ENCODE measurements around the gene ALDH16A1.

Gene ALDH16A1

DNA sequence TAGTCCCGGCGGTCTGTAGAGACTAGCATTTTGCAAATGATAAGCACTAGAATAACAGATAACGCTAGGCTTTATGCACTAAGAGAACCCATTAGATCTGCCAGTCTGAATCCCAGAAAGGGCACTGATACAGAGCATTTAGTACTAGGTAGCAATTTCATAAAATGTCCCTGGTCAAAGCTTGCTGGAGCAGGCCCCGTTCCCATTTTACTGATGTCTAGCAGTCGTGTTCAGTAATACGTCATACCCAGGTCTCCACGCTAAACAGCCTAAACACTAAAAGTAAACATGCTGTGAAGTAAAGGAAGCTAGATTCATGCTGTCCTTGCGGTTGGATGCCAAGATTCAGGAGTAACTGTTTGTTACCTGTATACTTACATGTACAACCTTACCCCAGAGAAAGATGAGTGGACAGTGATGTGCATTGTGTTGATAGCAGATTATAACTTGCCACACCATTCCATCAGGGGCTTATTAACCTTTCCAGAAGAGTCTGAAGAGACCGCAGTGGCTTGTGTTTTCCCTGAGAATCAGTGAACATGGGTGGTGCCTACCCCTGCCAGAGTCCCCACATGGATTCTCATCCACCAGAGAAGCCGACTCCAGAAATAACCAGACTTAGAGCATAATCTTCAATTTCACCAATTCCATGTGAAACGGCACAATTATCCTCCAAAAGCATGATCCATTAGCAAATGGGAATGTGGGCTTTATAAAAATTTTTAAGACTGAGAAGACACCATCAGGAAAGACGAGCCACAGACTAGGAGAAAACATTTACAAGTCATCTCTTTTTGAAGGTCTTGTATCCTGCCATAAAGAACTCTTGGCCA, 39.8 kb downstream of the ALDH16A1 start:
- Histone ChIP-seq H3K36me3 (ENCODE audit: control insufficient read depth, low read length) (peaks cover 71% of the 10 kb centered on the region), H3K4me3 (ENCODE audit: low read length) (no peak overlapping the region), H4K20me1 (ENCODE audit: control insufficient read depth, insufficient read depth, low read depth, low read length) (peaks cover 32% of the 10 kb centered on the region), H3K9me2 (replicated peaks; ENCODE audit: control insufficient read depth, low read length) (no peaks in the 10 kb centered on the region), H3K4me1 (ENCODE audit: control insufficient read depth, low read length) (peaks cover 69% of the 10 kb centered on the region), H3K4me2 (ENCODE audit: low read length) (peak overlapping the region; percentile 31), H3K27ac (ENCODE audit: low read depth, low read length) (peak overlapping the region; percentile 81), H3F3A (ENCODE audit: control insufficient read depth, insufficient read depth) (peaks cover 81% of the 10 kb centered on the region), H3K79me2 (ENCODE audit: control insufficient read depth, low read length) (peaks cover 52% of the 10 kb centered on the region), H3K27me3 (ENCODE audit: control insufficient read depth, low read length) (no peaks in the 10 kb centered on the region), H3K9me3 (ENCODE audit: control insufficient read depth, insufficient read depth, low read length) (no peaks in the 10 kb centered on the region)
- TF ChIP-seq, protein P1, sequence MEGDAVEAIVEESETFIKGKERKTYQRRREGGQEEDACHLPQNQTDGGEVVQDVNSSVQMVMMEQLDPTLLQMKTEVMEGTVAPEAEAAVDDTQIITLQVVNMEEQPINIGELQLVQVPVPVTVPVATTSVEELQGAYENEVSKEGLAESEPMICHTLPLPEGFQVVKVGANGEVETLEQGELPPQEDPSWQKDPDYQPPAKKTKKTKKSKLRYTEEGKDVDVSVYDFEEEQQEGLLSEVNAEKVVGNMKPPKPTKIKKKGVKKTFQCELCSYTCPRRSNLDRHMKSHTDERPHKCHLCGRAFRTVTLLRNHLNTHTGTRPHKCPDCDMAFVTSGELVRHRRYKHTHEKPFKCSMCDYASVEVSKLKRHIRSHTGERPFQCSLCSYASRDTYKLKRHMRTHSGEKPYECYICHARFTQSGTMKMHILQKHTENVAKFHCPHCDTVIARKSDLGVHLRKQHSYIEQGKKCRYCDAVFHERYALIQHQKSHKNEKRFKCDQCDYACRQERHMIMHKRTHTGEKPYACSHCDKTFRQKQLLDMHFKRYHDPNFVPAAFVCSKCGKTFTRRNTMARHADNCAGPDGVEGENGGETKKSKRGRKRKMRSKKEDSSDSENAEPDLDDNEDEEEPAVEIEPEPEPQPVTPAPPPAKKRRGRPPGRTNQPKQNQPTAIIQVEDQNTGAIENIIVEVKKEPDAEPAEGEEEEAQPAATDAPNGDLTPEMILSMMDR (IDR thresholded peaks at IDR 0.05; ENCODE audit: low read depth, low read length, poor library complexity, severe bottlenecking): no peak
- no peak for TF ChIP-seq EZH2phosphoT487 (IDR thresholded peaks at IDR 0.05; ENCODE audit: borderline replicate concordance, low read length)

DNA sequence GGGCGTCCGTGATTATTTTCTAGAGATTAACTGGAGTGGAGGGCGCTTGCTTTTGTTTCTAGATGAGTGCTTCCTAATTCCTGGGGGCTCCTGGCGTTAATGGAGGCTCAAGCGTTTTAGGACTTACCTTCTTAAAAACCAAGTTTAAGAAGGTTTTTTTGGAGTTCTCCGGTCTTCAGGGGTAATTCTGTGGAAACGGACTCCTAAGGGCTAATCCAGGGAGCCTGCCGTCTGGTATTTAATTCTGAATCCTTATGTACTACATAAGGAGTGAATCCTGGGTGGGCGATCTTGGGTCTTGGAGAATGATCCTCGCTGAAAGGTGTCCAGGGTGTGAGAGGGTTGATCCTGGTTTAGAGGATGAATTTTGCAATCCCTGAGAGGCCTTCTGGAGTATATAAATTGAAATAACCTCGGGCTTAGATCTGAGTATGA, 43.6 kb downstream of the ALDH16A1 start:
- Histone ChIP-seq H3K4me3 (ENCODE audit: low read length) (peak overlapping the region; percentile 94), H3K79me2 (ENCODE audit: control insufficient read depth, low read length) (peaks cover 34% of the 10 kb centered on the region), H3K4me2 (ENCODE audit: low read length) (peak overlapping the region; percentile 83), H3F3A (ENCODE audit: control insufficient read depth, insufficient read depth) (peaks cover 78% of the 10 kb centered on the region), H4K20me1 (ENCODE audit: control insufficient read depth, insufficient read depth, low read depth, low read length) (peaks cover 14% of the 10 kb centered on the region; the same call in 1 of the 2 replicates), H3K9me2 (replicated peaks; ENCODE audit: control insufficient read depth, low read length) (no peaks in the 10 kb centered on the region), H3K36me3 (ENCODE audit: control insufficient read depth, low read length) (peaks cover 61% of the 10 kb centered on the region), H3K27me3 (ENCODE audit: control insufficient read depth, low read length) (no peaks in the 10 kb centered on the region), H3K9me3 (ENCODE audit: control insufficient read depth, insufficient read depth, low read length) (no peaks in the 10 kb centered on the region), H3K4me1 (ENCODE audit: control insufficient read depth, low read length) (peaks cover 80% of the 10 kb centered on the region), H3K27ac (ENCODE audit: low read depth, low read length) (peak overlapping the region; percentile 81)
- TF ChIP-seq, protein P1 (IDR thresholded peaks at IDR 0.05; ENCODE audit: low read depth, low read length, poor library complexity, severe bottlenecking): no peak
- no peak for TF ChIP-seq EZH2phosphoT487 (IDR thresholded peaks at IDR 0.05; ENCODE audit: borderline replicate concordance, low read length)

DNA sequence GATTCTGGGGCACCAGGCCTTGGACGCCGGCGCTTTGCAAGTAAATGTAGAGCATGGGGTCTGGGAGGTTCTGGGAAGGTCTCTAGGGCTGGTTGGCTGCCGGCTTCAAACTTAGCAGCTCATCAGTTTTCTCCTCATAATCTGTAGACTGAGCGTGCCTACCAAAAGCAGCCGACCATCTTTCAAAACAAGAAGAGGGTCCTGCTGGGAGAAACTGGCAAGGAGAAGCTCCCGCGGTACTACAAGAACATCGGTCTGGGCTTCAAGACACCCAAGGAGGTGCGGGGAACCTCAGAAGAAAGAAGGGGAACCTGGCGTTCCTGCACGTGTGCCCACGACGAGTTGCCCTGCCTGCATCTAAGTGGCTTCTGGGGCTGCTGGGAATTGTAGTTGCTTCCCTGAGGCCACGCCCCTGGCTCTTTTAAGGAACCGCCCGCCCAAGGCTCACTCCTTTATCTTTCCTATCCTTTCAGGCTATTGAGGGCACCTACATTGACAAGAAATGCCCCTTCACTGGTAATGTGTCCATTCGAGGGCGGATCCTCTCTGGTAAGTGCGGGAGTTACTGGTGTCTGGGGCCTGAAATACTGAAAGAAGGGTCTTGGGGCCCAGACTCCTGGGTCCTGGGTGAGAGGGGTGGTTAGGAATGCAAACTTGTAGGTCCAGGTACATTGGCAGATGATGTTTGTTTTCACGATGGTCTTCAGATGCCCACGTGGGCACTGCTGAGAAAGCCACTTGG, 44.2 kb downstream of the ALDH16A1 start:
- TF ChIP-seq, protein P1 (IDR thresholded peaks at IDR 0.05; ENCODE audit: low read depth, low read length, poor library complexity, severe bottlenecking): no peak
- TF ChIP-seq EZH2phosphoT487 (IDR thresholded peaks at IDR 0.05; ENCODE audit: borderline replicate concordance, low read length): no peak
- Histone ChIP-seq H3K4me1 (ENCODE audit: control insufficient read depth, low read length) (peaks cover 77% of the 10 kb centered on the region), H3K79me2 (ENCODE audit: control insufficient read depth, low read length) (peaks cover 34% of the 10 kb centered on the region), H3K36me3 (ENCODE audit: control insufficient read depth, low read length) (peaks cover 55% of the 10 kb centered on the region), H3K9me3 (ENCODE audit: control insufficient read depth, insufficient read depth, low read length) (no peaks in the 10 kb centered on the region), H3K27me3 (ENCODE audit: control insufficient read depth, low read length) (no peaks in the 10 kb centered on the region), H4K20me1 (ENCODE audit: control insufficient read depth, insufficient read depth, low read depth, low read length) (peaks cover 14% of the 10 kb centered on the region; the same call in 1 of the 2 replicates), H3K4me2 (ENCODE audit: low read length) (peak overlapping the region; percentile 83), H3K4me3 (ENCODE audit: low read length) (peak overlapping the region; percentile 94), H3F3A (ENCODE audit: control insufficient read depth, insufficient read depth) (peaks cover 75% of the 10 kb centered on the region), H3K27ac (ENCODE audit: low read depth, low read length) (peak overlapping the region; percentile 81), H3K9me2 (replicated peaks; ENCODE audit: control insufficient read depth, low read length) (no peaks in the 10 kb centered on the region)

All from DOHH2 (cell line).